HG03066 (cell line): ENCODE results near the gene CNOT9.

ENCODE experiments used
- ATAC-seq: cut with Tn5 transposase; IDR thresholded peaks from one replicate; pipeline ENCODE4 v1.9.1; 2021; ENCODE audit warnings: low read depth; ENCODE audit not compliant: unreplicated experiment

Gene CNOT9

GRCh38 chr2:218642786-218643185 is 74.1 kb downstream of the CNOT9 start:
- no peak for ATAC-seq

GRCh38 chr2:218643751-218644310 is 75.2 kb downstream of the CNOT9 start:
- no peak for ATAC-seq

DNA sequence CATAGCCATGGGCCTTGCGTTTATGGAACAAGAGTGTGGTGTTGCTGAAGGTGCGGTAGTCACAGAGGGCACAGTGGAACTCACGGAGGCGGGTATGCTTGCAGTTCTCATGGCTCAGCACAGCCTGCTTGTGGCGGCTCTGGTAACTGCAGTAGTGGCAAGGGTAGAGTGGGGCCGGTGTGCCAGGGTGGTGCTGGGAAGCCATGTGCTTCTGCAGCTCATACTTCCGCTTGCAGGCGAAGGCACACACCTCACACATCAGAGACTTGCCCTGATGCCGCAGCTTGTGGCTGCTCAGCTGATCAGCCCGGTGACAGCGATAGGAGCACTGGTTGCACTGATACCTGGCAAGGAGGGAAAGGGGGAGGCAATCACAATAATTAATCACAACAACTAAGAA is 76.1 kb downstream of the CNOT9 start:
- ATAC-seq = no peak

- ATAC-seq = no peak
These were observed 76.5 kb downstream of the CNOT9 start for GRCh38 chr2:218645126-218645525.
